ENCODE data around the gene CD6. TPM values are rescaled to one million over a fixed set of nuclear protein-coding genes. Genes with fewer than 3 reads are reported as not detected.

The CD6 gene
- polyA plus RNA-seq, 2 of the 4 experiments (the other 2 are of a cell fraction), result 0.06 TPM

GRCh38 chr11:61023966-61024295, 52.5 kb downstream of the CD6 start:
- TF ChIP-seq EHF (CRISPR knock-in tag; IDR thresholded peaks at IDR 0.05), result no peak
- no peak for TF ChIP-seq PHF8 (IDR thresholded peaks at IDR 0.05; ENCODE audit: borderline replicate concordance, low read depth)
- no peak for TF ChIP-seq KDM5A (IDR thresholded peaks at IDR 0.05)
- TF ChIP-seq CBX2 (IDR thresholded peaks at IDR 0.05; ENCODE audit: borderline replicate concordance, low read depth), result no peak
- TF ChIP-seq RCOR1 (IDR thresholded peaks at IDR 0.05; ENCODE audit: low read depth, low read length), result no peak
- no peak for TF ChIP-seq HES2 (IDR thresholded peaks at IDR 0.05)
- no peak for TF ChIP-seq FOXS1 (CRISPR knock-in tag; IDR thresholded peaks at IDR 0.05)
- TF ChIP-seq CEBPB (IDR thresholded peaks at IDR 0.05), result no peak
- TF ChIP-seq RFX5 (IDR thresholded peaks at IDR 0.05), result no peak
- TF ChIP-seq FOSB (CRISPR knock-in tag; IDR thresholded peaks at IDR 0.05), result no peak
- TF ChIP-seq MYC (IDR thresholded peaks at IDR 0.05; ENCODE audit: borderline replicate concordance, low read length), result no peak
- no peak for TF ChIP-seq NPAS2 (CRISPR knock-in tag; IDR thresholded peaks at IDR 0.05; ENCODE audit: borderline replicate concordance)
- no peak for TF ChIP-seq HOXB5 (CRISPR knock-in tag; IDR thresholded peaks at IDR 0.05)
- TF ChIP-seq ZNF302 (CRISPR knock-in tag; IDR thresholded peaks at IDR 0.05), result no peak
- TF ChIP-seq TFCP2L1 (CRISPR knock-in tag; IDR thresholded peaks at IDR 0.05), result no peak
- no peak for TF ChIP-seq GATA3 (IDR thresholded peaks at IDR 0.05; ENCODE audit: borderline replicate concordance)
- TF ChIP-seq HOXB13 (CRISPR knock-in tag; IDR thresholded peaks at IDR 0.05; ENCODE audit: low read depth), result no peak
- no peak for TF ChIP-seq MAFK (IDR thresholded peaks at IDR 0.05; ENCODE audit: partially characterized antibody)
- no peak for DNase-seq (ENCODE audit: low read depth in 1 of 2, low spot score in 1 of 2)
- POLR2A ChIA-PET, result no interaction called here
- Histone ChIP-seq H3K4me3 (no peak overlapping the region), H3K4me2 (no peak overlapping the region), H3K9me3 (no peaks in the 10 kb centered on the region), H3K4me1 (no peaks in the 10 kb centered on the region), H3K27ac (no peak overlapping the region)
- no peak for FAIRE-seq
- 23% methylated on average over 5 of the region's 5 CpGs for WGBS (ENCODE audit: missing lambda C conversion rate)
- CTCF ChIA-PET, result interaction anchor here (0.5 to 0.8 kb wide), 2 partner anchors 29 to 54 kb away, joined by 3 read pairs; no protein-coding TSS in a partner anchor
- ATAC-seq, result no peak; a peak in 1 of 6 replicates

GRCh38 chr11:61024938-61025820, 53.7 kb downstream of the CD6 start:
- CTCF ChIA-PET, result no interaction called here

More at GRCh38 chr11:61024938-61025820, 53.7 kb downstream of the CD6 start:
- POLR2A ChIA-PET, result no interaction called here
- Histone ChIP-seq H3K4me3 (no peak overlapping the region), H3K27ac (no peak overlapping the region), H3K9me3 (no peaks in the 10 kb centered on the region), H3K4me2 (no peak overlapping the region), H3K4me1 (no peaks in the 10 kb centered on the region)
- 56% methylated on average over 14 of the region's 14 CpGs for WGBS (ENCODE audit: missing lambda C conversion rate)
- DNase-seq (ENCODE audit: low read depth in 1 of 2, low spot score in 1 of 2) (no peak), FAIRE-seq (no peak), ATAC-seq (peak in 1 of 2 experiments; percentile 25; a peak in 1 of 6 replicates)
- TF ChIP-seq JUN (IDR thresholded peaks at IDR 0.05) (no peak), HOXA7 (CRISPR knock-in tag; IDR thresholded peaks at IDR 0.05) (no peak), MAX (IDR thresholded peaks at IDR 0.05) (no peak), CEBPB (IDR thresholded peaks at IDR 0.05) (no peak), EHMT2 (IDR thresholded peaks at IDR 0.05; ENCODE audit: low read depth) (no peak), TP53 (CRISPR knock-in tag; IDR thresholded peaks at IDR 0.05) (no peak), MAZ (IDR thresholded peaks at IDR 0.05; ENCODE audit: borderline replicate concordance, low read depth, low read length) (no peak), SREBF2 (IDR thresholded peaks at IDR 0.05) (no peak), ESRRA (IDR thresholded peaks at IDR 0.05; ENCODE audit: borderline replicate concordance, low read length) (no peak), MYC (IDR thresholded peaks at IDR 0.05; ENCODE audit: borderline replicate concordance, low read length) (no peak), NR3C1 (IDR thresholded peaks at IDR 0.05) (no peak), FOSB (CRISPR knock-in tag; IDR thresholded peaks at IDR 0.05) (no peak), KDM1A (IDR thresholded peaks at IDR 0.05; ENCODE audit: low read depth) (no peak), HDAC2 (IDR thresholded peaks at IDR 0.05) (no peak), RCOR1 (IDR thresholded peaks at IDR 0.05; ENCODE audit: low read depth, low read length) (no peak), NFE2L2 (conservative IDR thresholded peaks at IDR 0.05; ENCODE audit: low read length) (no peak), ZSCAN20 (CRISPR knock-in tag; IDR thresholded peaks at IDR 0.05) (no peak)
- TF ChIP-seq, protein P1, sequence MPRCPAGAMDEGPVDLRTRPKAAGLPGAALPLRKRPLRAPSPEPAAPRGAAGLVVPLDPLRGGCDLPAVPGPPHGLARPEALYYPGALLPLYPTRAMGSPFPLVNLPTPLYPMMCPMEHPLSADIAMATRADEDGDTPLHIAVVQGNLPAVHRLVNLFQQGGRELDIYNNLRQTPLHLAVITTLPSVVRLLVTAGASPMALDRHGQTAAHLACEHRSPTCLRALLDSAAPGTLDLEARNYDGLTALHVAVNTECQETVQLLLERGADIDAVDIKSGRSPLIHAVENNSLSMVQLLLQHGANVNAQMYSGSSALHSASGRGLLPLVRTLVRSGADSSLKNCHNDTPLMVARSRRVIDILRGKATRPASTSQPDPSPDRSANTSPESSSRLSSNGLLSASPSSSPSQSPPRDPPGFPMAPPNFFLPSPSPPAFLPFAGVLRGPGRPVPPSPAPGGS (IDR thresholded peaks at IDR 0.05), result no peak
- TF ChIP-seq, protein P2, sequence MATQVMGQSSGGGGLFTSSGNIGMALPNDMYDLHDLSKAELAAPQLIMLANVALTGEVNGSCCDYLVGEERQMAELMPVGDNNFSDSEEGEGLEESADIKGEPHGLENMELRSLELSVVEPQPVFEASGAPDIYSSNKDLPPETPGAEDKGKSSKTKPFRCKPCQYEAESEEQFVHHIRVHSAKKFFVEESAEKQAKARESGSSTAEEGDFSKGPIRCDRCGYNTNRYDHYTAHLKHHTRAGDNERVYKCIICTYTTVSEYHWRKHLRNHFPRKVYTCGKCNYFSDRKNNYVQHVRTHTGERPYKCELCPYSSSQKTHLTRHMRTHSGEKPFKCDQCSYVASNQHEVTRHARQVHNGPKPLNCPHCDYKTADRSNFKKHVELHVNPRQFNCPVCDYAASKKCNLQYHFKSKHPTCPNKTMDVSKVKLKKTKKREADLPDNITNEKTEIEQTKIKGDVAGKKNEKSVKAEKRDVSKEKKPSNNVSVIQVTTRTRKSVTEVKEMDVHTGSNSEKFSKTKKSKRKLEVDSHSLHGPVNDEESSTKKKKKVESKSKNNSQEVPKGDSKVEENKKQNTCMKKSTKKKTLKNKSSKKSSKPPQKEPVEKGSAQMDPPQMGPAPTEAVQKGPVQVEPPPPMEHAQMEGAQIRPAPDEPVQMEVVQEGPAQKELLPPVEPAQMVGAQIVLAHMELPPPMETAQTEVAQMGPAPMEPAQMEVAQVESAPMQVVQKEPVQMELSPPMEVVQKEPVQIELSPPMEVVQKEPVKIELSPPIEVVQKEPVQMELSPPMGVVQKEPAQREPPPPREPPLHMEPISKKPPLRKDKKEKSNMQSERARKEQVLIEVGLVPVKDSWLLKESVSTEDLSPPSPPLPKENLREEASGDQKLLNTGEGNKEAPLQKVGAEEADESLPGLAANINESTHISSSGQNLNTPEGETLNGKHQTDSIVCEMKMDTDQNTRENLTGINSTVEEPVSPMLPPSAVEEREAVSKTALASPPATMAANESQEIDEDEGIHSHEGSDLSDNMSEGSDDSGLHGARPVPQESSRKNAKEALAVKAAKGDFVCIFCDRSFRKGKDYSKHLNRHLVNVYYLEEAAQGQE (IDR thresholded peaks at IDR 0.05), result no peak
- TF ChIP-seq, protein P3, sequence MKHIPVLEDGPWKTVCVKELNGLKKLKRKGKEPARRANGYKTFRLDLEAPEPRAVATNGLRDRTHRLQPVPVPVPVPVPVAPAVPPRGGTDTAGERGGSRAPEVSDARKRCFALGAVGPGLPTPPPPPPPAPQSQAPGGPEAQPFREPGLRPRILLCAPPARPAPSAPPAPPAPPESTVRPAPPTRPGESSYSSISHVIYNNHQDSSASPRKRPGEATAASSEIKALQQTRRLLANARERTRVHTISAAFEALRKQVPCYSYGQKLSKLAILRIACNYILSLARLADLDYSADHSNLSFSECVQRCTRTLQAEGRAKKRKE (CRISPR knock-in tag; IDR thresholded peaks at IDR 0.05; ENCODE audit: low read depth), result no peak
